Ovary (tissue), 3 donors: ENCODE measurements around the gene FBXL19.

ENCODE experiments used
- EP300 ChIP-seq: sonication (generic); formaldehyde crosslinking; IDR thresholded peaks from one replicate; pipeline ENCODE4 v1.6.1; 2017; ENCODE audit warnings: antibody characterized with exemption
- TF ChIP-seq, protein P1 (sequence below), 3 donors: fragments of 450-650 bp in 2 of 3; fragments of 200-600 bp in 1 of 3; IDR thresholded peaks; one replicate each; pipeline versions ENCODE4 v1.5.1 to v1.8.0; 2016 to 2022; ENCODE audit warnings: antibody characterized with exemption in 3 of 3, mild to moderate bottlenecking in 1 of 3
- donor health status: DM: no; HTN: no; CAD: no.

DNA sequence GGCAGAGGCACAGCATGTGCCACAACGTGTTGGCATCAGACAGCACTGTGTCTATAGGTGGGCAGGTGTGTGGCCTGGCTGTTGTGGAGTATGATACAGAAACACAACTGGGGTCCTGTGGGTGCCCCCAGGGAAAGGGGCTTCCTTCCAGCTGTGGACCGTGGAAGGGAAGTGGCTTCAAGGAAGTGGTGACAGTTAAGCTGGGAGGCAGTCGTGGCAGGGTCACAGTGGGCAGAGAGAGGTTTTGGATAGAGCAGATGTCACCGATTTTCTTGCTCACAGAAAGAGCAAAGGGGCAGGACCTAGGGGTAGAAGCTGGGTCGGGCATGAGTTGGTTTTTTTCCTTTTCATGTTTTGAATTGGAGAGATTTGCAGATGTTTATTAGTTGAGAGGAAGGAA is 14.3 kb downstream of the FBXL19 start:
- TF ChIP-seq, protein P1, sequence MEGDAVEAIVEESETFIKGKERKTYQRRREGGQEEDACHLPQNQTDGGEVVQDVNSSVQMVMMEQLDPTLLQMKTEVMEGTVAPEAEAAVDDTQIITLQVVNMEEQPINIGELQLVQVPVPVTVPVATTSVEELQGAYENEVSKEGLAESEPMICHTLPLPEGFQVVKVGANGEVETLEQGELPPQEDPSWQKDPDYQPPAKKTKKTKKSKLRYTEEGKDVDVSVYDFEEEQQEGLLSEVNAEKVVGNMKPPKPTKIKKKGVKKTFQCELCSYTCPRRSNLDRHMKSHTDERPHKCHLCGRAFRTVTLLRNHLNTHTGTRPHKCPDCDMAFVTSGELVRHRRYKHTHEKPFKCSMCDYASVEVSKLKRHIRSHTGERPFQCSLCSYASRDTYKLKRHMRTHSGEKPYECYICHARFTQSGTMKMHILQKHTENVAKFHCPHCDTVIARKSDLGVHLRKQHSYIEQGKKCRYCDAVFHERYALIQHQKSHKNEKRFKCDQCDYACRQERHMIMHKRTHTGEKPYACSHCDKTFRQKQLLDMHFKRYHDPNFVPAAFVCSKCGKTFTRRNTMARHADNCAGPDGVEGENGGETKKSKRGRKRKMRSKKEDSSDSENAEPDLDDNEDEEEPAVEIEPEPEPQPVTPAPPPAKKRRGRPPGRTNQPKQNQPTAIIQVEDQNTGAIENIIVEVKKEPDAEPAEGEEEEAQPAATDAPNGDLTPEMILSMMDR (IDR thresholded peaks at IDR 0.05), result no peak
- no peak for TF ChIP-seq EP300
